Epithelial cell of esophagus (primary cell): ENCODE measurements around the gene NOVA2.

ENCODE experiments used
- DNase-seq: peaks from one replicate; pipeline ENCODE4 v3.0.0; 2010; ENCODE audit warnings: low read depth
- H3K4me3 ChIP-seq: 2 replicates; pipeline ENCODE4 v1.5.1; 2011; ENCODE audit warnings: mild to moderate bottlenecking, low read length, control low read depth
- TF ChIP-seq, protein P1 (sequence below): IDR thresholded peaks from 2 replicates; pipeline ENCODE4 v1.5.1; 2011; ENCODE audit warnings: low read depth, mild to moderate bottlenecking, low read length, control low read depth, inconsistent platforms; ENCODE audit not compliant: insufficient read depth; ENCODE audit errors: missing control alignments

The NOVA2 gene

DNA sequence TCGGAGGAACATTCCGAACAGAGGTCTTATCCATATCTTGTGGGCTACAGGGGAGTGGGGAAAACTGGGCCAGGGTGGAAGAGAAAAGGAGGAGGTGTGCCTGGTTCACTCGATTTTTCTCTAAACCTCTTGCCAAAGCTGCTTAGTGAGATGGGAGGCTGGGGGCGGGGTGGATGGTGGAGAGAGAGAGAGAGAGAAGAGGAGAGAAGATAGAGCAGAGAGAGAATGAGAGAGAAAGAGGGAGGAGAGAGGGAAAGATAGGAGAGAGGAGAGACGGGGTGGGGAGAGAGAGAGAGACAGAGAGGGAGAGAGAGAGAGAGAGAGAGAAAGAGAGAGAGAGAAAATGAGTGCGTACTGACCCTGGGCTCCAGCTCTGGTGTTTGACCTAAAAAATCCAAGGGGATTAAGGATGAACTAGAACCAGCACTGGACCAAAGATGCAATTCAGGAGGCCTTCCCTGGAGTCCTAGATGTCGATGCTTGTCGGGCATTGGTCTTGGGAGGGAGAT lies 14.1 kb downstream of the NOVA2 start:
- DNase-seq: no peak
- TF ChIP-seq, protein P1, sequence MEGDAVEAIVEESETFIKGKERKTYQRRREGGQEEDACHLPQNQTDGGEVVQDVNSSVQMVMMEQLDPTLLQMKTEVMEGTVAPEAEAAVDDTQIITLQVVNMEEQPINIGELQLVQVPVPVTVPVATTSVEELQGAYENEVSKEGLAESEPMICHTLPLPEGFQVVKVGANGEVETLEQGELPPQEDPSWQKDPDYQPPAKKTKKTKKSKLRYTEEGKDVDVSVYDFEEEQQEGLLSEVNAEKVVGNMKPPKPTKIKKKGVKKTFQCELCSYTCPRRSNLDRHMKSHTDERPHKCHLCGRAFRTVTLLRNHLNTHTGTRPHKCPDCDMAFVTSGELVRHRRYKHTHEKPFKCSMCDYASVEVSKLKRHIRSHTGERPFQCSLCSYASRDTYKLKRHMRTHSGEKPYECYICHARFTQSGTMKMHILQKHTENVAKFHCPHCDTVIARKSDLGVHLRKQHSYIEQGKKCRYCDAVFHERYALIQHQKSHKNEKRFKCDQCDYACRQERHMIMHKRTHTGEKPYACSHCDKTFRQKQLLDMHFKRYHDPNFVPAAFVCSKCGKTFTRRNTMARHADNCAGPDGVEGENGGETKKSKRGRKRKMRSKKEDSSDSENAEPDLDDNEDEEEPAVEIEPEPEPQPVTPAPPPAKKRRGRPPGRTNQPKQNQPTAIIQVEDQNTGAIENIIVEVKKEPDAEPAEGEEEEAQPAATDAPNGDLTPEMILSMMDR: no peak
- no peak overlapping the region for H3K4me3 ChIP-seq

GRCh38 chr19:45958769-45959516 lies 14.7 kb downstream of the NOVA2 start:
- no peak for DNase-seq
- TF ChIP-seq, protein P1: no peak
- no peak overlapping the region for H3K4me3 ChIP-seq

DNA sequence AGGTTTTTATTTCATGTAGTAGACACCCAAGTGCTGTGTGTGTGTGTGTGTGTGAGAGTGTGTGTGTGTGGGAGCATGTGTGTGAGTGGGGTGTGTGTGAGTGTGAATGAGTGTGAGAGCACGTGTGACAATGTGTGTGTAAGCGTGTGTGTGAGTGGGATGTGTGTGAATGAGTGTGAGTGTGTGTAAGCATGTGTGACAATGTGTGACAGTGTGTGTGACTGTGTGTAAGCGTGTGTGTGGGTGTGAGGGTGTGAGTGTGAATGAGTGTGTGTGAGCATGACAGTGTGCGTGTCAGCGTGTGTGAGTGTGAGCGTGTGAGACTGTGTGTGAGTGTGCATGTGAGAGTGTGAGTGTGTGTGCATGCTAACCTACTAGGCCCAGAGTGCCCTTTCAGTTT lies 15.3 kb downstream of the NOVA2 start:
- TF ChIP-seq, protein P1: no peak
- no peak overlapping the region for H3K4me3 ChIP-seq
- no peak for DNase-seq

- peak; percentile 70 for DNase-seq
- TF ChIP-seq, protein P1: no peak
- no peak overlapping the region for H3K4me3 ChIP-seq
Observed at GRCh38 chr19:45955905-45956608, 17.6 kb downstream of the NOVA2 start.

GRCh38 chr19:45954156-45954555 lies 19.5 kb downstream of the NOVA2 start:
- no peak overlapping the region for H3K4me3 ChIP-seq
- TF ChIP-seq, protein P1: no peak
- no peak for DNase-seq

DNA sequence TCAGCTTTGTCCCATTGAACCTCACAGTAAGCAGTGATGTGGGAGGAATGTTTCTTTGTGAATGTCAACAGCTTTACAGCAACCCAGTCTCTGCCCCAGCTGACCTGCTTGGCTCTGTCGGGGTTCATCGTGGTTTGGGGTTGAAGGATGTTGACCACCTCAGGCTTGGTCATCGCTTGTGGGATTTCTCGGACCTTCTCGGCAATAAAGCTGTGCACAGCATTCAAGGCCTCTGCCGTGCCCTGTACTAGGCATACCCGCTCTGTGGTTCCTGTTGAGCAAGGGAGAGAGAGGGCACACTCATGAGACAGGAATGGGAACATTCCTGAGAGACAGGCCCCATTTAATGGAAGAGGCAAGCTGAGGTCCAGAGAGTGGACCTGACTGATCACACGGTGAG lies 20.0 kb downstream of the NOVA2 start:
- H3K4me3 ChIP-seq: no peak overlapping the region
- TF ChIP-seq, protein P1: no peak
- peak; percentile 20 for DNase-seq
